ENCODE measurements around the gene KHDC3L. TPM values are rescaled to one million over a fixed set of nuclear protein-coding genes. Genes with fewer than 3 reads are reported as not detected.
A peak's percentile ranks its signal among the peaks of the same experiment; 100 is the strongest.

The KHDC3L gene
- total and polyA plus RNA-seq, 2 of the 4 experiments (the other 2 are of a cell fraction), result not detected

- Histone ChIP-seq H3K4ac (ENCODE audit: low read depth, low read length) (no peak overlapping the region), H4K91ac (ENCODE audit: insufficient read depth, low read depth, low read length) (no peak overlapping the region), H2AK5ac (ENCODE audit: low read depth, low read length) (no peak overlapping the region), H4K8ac (ENCODE audit: low read depth in 2 of 2, low read length in 2 of 2) (no peak overlapping the region; a peak in 2 of 4 replicates), H3K9me3 (ENCODE audit: control insufficient read depth, insufficient read depth, low read length) (no peaks in the 10 kb centered on the region), H4K20me1 (ENCODE audit: insufficient read depth, low read length) (no peaks in the 10 kb centered on the region), H3K9ac (ENCODE audit: low read depth, low read length) (peak overlapping the region; percentile 10; the same call in 1 of the 2 replicates), H3K9me1 (ENCODE audit: insufficient read depth, low read length) (no peaks in the 10 kb centered on the region), H3K36me3 (ENCODE audit: control insufficient read depth, insufficient read depth, low read length) (no peaks in the 10 kb centered on the region), H3K14ac (replicated peaks; ENCODE audit: low read depth, low read length) (no peak overlapping the region), H2BK20ac (ENCODE audit: low read depth, low read length) (no peak overlapping the region), H3K4me1 (ENCODE audit: control insufficient read depth, insufficient read depth, low read length) (no peaks in the 10 kb centered on the region), H2BK15ac (ENCODE audit: low read depth, low read length) (no peak overlapping the region), H3K18ac (ENCODE audit: low read depth, low read length) (no peak overlapping the region), H3K27me3 (ENCODE audit: control insufficient read depth, insufficient read depth, low read length) (no peaks in the 10 kb centered on the region), H3K23ac (ENCODE audit: low read depth, low read length) (no peak overlapping the region), H2BK5ac (ENCODE audit: low read depth, low read length, poor library complexity, severe bottlenecking) (no peak overlapping the region), H2AFZ (replicated peaks; ENCODE audit: low read length, poor library complexity) (peak overlapping the region; percentile 91), H3K56ac (ENCODE audit: extremely low read depth, insufficient read depth, low read length) (no peak overlapping the region), H4K5ac (ENCODE audit: low read depth, low read length) (no peak overlapping the region), H3K27ac (ENCODE audit: insufficient read depth, low read length) (no peak overlapping the region), H2AK9ac (replicated peaks; ENCODE audit: low read depth, low read length, poor library complexity) (no peak overlapping the region), H2BK120ac (ENCODE audit: low read depth, low read length) (no peak overlapping the region), H3K4me3 (ENCODE audit: insufficient read depth, low read depth, low read length) (peak overlapping the region; percentile 45), H3K79me1 (ENCODE audit: low read depth in 1 of 2, low read length in 2 of 2) (no peaks in the 10 kb centered on the region), H3K4me2 (ENCODE audit: low read depth, low read length) (peak overlapping the region; percentile 83)
- dilution Hi-C loops (cut with HindIII; ENCODE audit: low sequenced_read_pairs, unreplicated experiment) (no loop called here), intact Hi-C loops (cut with micrococcal nuclease) (loop anchor here (2.0 to 5.0 kb wide), 2 partner anchors 64 to 104 kb away; partner anchors contain the start of gene CGAS), in situ Hi-C loops (cut with MboI; ENCODE audit: low sequenced_read_pairs) (no loop called here)
- DNase-seq (no peak), ATAC-seq (ENCODE audit: low read depth) (peak; percentile 43)
- no CpG with 5 or more reads among the region's 4 CpGs for WGBS, 2 experiments (ENCODE audit: extremely low coverage in 2 of 2, insufficient read length in 1 of 2)
- CTCF ChIA-PET, result interaction anchor here (1.0 to 1.6 kb wide), 5 partner anchors 10 to 772 kb away, joined by 3 to 5 read pairs (median 4); no protein-coding TSS in a partner anchor
- POLR2A ChIA-PET (ENCODE audit: unreplicated experiment), result no interaction called here
- no TSS peak for BruUV-seq (replicated peaks)
- TF ChIP-seq NFE2L2 (IDR thresholded peaks at IDR 0.05; ENCODE audit: low read depth, low read length) (no peak), USF2 (IDR thresholded peaks at IDR 0.05; ENCODE audit: low read depth, low read length) (no peak), CEBPB (IDR thresholded peaks at IDR 0.05; ENCODE audit: low read depth, low read length) (no peak), ELK1 (IDR thresholded peaks at IDR 0.05; ENCODE audit: borderline replicate concordance, low read depth, low read length) (no peak), CHD1 (IDR thresholded peaks at IDR 0.05; ENCODE audit: low read depth, low read length) (no peak)
These were observed 26.0 kb downstream of the KHDC3L start for GRCh38 chr6:73388433-73388799.
